ENCODE measurements around the gene OSBPL5. TPM values are rescaled to one million over a fixed set of nuclear protein-coding genes. Genes with fewer than 3 reads are reported as not detected.

The OSBPL5 gene
- total RNA-seq, 4 donors from 2014 or later: 39.9 to 94.0 (median 66.4) TPM

GRCh38 chr11:3087373-3087772 lies 77.7 kb downstream of the OSBPL5 start:
- Histone ChIP-seq H3K27ac (no peak overlapping the region), H3K4me1 (peaks cover 0 to 10% (median 0%) of the 10 kb centered on the region in 3 donors), H3K9me3 (no peaks in the 10 kb centered on the region), H3K36me3 (peaks cover 0 to 49% of the 10 kb centered on the region in 2 donors), H3K27me3 (peaks cover 6% of the 10 kb centered on the region), H3K4me3 (no peak overlapping the region)
- no peak for ATAC-seq
- 92% methylated on average over 8 of the region's 11 CpGs; no CpG with 5 or more reads in 1 of the 2 donors for WGBS, 2 donors (ENCODE audit: low coverage in 1 of 2)
- TF ChIP-seq POLR2A (IDR thresholded peaks at IDR 0.05): no peak
- no peak for TF ChIP-seq EP300 (IDR thresholded peaks at IDR 0.05)
- no peak for TF ChIP-seq CTCF (IDR thresholded peaks at IDR 0.05)
- TF ChIP-seq POLR2AphosphoS5 (IDR thresholded peaks at IDR 0.05): no peak

DNA sequence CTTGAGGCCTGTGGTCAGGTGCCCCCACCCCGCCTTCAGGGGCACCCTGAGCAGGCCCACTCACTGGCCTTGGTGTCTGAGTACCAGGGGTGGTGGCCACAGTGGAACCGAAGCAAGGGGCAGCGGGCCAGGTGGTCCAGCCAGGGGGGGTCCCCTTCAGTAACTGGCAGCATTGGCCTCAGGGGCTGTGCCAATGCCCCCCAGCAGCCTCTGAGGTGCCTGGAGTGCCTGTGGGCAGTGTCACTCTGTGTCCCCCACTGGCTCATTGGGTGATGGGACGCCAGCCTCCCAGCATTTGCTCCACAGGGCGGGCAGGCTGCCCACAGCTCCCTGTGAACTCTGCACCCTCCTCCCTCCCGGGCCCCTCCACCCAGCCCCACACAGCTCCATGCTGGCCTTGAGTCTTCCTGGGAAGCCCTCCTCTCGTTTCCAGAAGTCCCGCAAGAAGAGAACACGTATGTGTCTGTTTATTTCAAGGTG lies 78.4 kb downstream of the OSBPL5 start:
- Histone ChIP-seq H3K36me3 (peaks cover 0 to 44% of the 10 kb centered on the region in 2 donors), H3K4me3 (no peak overlapping the region), H3K4me1 (peaks cover 0 to 4% (median 0%) of the 10 kb centered on the region in 3 donors), H3K9me3 (no peaks in the 10 kb centered on the region), H3K27ac (no peak overlapping the region), H3K27me3 (peaks cover 12% of the 10 kb centered on the region)
- TF ChIP-seq CTCF (IDR thresholded peaks at IDR 0.05) (no peak), POLR2AphosphoS5 (IDR thresholded peaks at IDR 0.05) (no peak), POLR2A (IDR thresholded peaks at IDR 0.05) (no peak), EP300 (IDR thresholded peaks at IDR 0.05) (no peak)
- WGBS, 2 donors (ENCODE audit: low coverage in 1 of 2): 20% methylated on average over 1 of the region's 9 CpGs; no CpG with 5 or more reads in 1 of the 2 donors
- ATAC-seq: no peak

GRCh38 chr11:3086114-3086513 lies 79.0 kb downstream of the OSBPL5 start:
- Histone ChIP-seq H3K4me1 (no peaks in the 10 kb centered on the region), H3K36me3 (peaks cover 0 to 41% of the 10 kb centered on the region in 2 donors), H3K4me3 (no peak overlapping the region), H3K27me3 (peaks cover 13% of the 10 kb centered on the region), H3K9me3 (no peaks in the 10 kb centered on the region), H3K27ac (no peak overlapping the region)
- no peak for TF ChIP-seq POLR2AphosphoS5 (IDR thresholded peaks at IDR 0.05)
- no peak for TF ChIP-seq POLR2A (IDR thresholded peaks at IDR 0.05)
- WGBS, 2 donors (ENCODE audit: low coverage in 1 of 2): no CpG with 5 or more reads among the region's 8 CpGs
- ATAC-seq: no peak

- H3K27ac ChIP-seq: no peak overlapping the region
- H3K9me3 ChIP-seq: no peaks in the 10 kb centered on the region
- peaks cover 0 to 30% of the 10 kb centered on the region in 2 donors for H3K36me3 ChIP-seq
- H3K4me3 ChIP-seq: no peak overlapping the region
- ATAC-seq: no peak
- peaks cover 19% of the 10 kb centered on the region for H3K27me3 ChIP-seq
- no peak for TF ChIP-seq EP300 (IDR thresholded peaks at IDR 0.05)
- no peak for TF ChIP-seq POLR2A (IDR thresholded peaks at IDR 0.05)
- no peak for TF ChIP-seq POLR2AphosphoS5 (IDR thresholded peaks at IDR 0.05)
- no peak for TF ChIP-seq CTCF (IDR thresholded peaks at IDR 0.05)
- no peaks in the 10 kb centered on the region for H3K4me1 ChIP-seq
- WGBS, 2 donors (ENCODE audit: low coverage in 1 of 2): 43 to 52% methylated on average over 4 to 5 of the region's 5 CpGs
Observed at GRCh38 chr11:3085052-3085451, 80.1 kb downstream of the OSBPL5 start.

DNA sequence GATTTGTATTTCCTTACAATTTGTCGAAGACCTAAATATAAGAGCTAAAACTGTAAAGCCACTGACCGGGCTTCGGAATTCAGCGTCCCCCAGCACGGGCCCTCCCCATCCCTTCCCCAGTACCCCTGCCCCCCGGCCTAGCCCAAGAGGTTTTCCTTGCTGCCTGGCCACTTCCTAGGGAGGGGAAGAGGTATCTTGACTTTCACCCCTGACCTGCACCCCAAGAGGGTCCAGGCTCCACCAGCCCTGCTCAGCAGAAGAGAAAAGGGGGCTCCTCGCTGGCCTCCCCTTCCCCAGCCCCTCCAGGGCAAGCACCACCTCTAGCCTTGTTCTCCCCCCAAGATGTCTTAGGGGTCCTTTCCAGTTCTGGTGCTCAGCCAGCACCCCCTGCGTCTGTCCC lies 81.8 kb downstream of the OSBPL5 start:
- H3K27ac ChIP-seq: no peak overlapping the region
- peaks cover 0 to 13% of the 10 kb centered on the region in 2 donors for H3K36me3 ChIP-seq
- peaks cover 29% of the 10 kb centered on the region for H3K27me3 ChIP-seq
- no peaks in the 10 kb centered on the region for H3K9me3 ChIP-seq
- no peaks in the 10 kb centered on the region for H3K4me1 ChIP-seq
- H3K4me3 ChIP-seq: no peak overlapping the region
- 64 to 70% methylated on average over 6 to 7 of the region's 8 CpGs for WGBS, 2 donors (ENCODE audit: low coverage in 1 of 2)
- no peak for TF ChIP-seq EP300 (IDR thresholded peaks at IDR 0.05)
- TF ChIP-seq CTCF (IDR thresholded peaks at IDR 0.05): no peak
- no peak for TF ChIP-seq POLR2AphosphoS5 (IDR thresholded peaks at IDR 0.05)
- no peak for TF ChIP-seq POLR2A (IDR thresholded peaks at IDR 0.05)
- no peak for ATAC-seq
